Neuronal stem cell (in vitro differentiated cells): ENCODE results near the gene METRNL.

Source experiments
- DNase-seq: peaks from one replicate; pipeline ENCODE4 v3.0.0-alpha.2; 2013; ENCODE audit warnings: low spot score
- H2AFZ ChIP-seq: one replicate; pipeline ENCODE4 v1.6.1; 2013; ENCODE audit warnings: mild to moderate bottlenecking, low read length, inconsistent platforms
- H2AK5ac ChIP-seq: 2 replicates; pipeline ENCODE4 v1.6.1; 2013; ENCODE audit warnings: low read depth, mild to moderate bottlenecking, inconsistent platforms, low read length, moderate library complexity, mixed read lengths
- H2BK120ac ChIP-seq: 2 replicates; pipeline ENCODE4 v1.6.1; 2013; ENCODE audit warnings: low read depth, mild to moderate bottlenecking, inconsistent platforms, low read length, moderate library complexity, mixed read lengths
- H2BK12ac ChIP-seq: one replicate; pipeline ENCODE4 v1.6.1; 2013; ENCODE audit warnings: low read length, inconsistent platforms
- H2BK15ac ChIP-seq: 2 replicates; pipeline ENCODE4 v1.6.1; 2013; ENCODE audit warnings: mild to moderate bottlenecking, low read length, inconsistent platforms, mixed read lengths
- H2BK5ac ChIP-seq: one replicate; pipeline ENCODE4 v1.6.1; 2013; ENCODE audit warnings: inconsistent platforms, mild to moderate bottlenecking, low read length, moderate library complexity
- H3K14ac ChIP-seq: one replicate; pipeline ENCODE4 v1.6.1; 2013; ENCODE audit warnings: low read length, inconsistent platforms
- H3K18ac ChIP-seq: 2 replicates; pipeline ENCODE4 v1.6.1; 2013; ENCODE audit warnings: low read length, inconsistent platforms
- H3K23ac ChIP-seq: 2 replicates; pipeline ENCODE4 v1.6.1; 2013; ENCODE audit warnings: low read depth, mild to moderate bottlenecking, mixed read lengths, low read length, inconsistent platforms; ENCODE audit not compliant: poor library complexity
- H3K27ac ChIP-seq: replicated peaks from 3 replicates; pipeline ENCODE4 v1.5.1; 2013; ENCODE audit warnings: low read length, inconsistent platforms
- H3K27me3 ChIP-seq, 3 experiments: 2 replicates each; pipeline ENCODE4 v1.6.1; 2013; ENCODE audit warnings: low read length in 3 of 3, mild to moderate bottlenecking in 2 of 3, inconsistent platforms in 1 of 3, low read depth in 1 of 3, mixed read lengths in 1 of 3, moderate library complexity in 1 of 3; ENCODE audit not compliant: control insufficient read depth in 3 of 3, insufficient read depth in 3 of 3
- H3K36me3 ChIP-seq, 2 donors: replicated peaks in 1 of 2; 2 replicates each; pipeline ENCODE4 v1.6.1; 2013; ENCODE audit warnings: low read length in 2 of 2; ENCODE audit not compliant: control insufficient read depth in 2 of 2, insufficient read depth in 2 of 2
- H3K4ac ChIP-seq: 2 replicates; pipeline ENCODE4 v1.6.1; 2013; ENCODE audit warnings: inconsistent platforms, mild to moderate bottlenecking, low read length, moderate library complexity
- H3K4me1 ChIP-seq, 2 donors: 1 replicate in 1 of 2; 2 replicates in 1 of 2; pipeline ENCODE4 v1.6.1; 2013; ENCODE audit warnings: low read length in 2 of 2, low read depth in 1 of 2; ENCODE audit not compliant: control insufficient read depth in 2 of 2, insufficient read depth in 1 of 2
- H3K4me2 ChIP-seq: one replicate; pipeline ENCODE4 v1.6.1; 2013; ENCODE audit warnings: mild to moderate bottlenecking, low read length, inconsistent platforms; ENCODE audit not compliant: insufficient read depth, poor library complexity, severe bottlenecking
- H3K4me3 ChIP-seq, 2 donors: 2 replicates each; pipeline ENCODE4 v1.5.1; 2013; ENCODE audit warnings: low read length in 2 of 2, mild to moderate bottlenecking in 2 of 2, inconsistent platforms in 1 of 2, moderate library complexity in 1 of 2
- H3K79me1 ChIP-seq: one replicate; pipeline ENCODE4 v1.6.1; 2013; ENCODE audit warnings: low read depth, mild to moderate bottlenecking, inconsistent platforms, low read length, moderate library complexity
- H3K9ac ChIP-seq: one replicate; pipeline ENCODE4 v1.6.1; 2013; ENCODE audit warnings: mild to moderate bottlenecking, low read depth, low read length, inconsistent platforms; ENCODE audit not compliant: poor library complexity
- H3K9me3 ChIP-seq, 2 donors: replicated peaks in 1 of 2; 2 replicates each; pipeline versions ENCODE3 to v1.6.1; 2013; ENCODE audit warnings: low read length in 2 of 2, mild to moderate bottlenecking in 2 of 2, inconsistent platforms in 1 of 2, low read depth in 1 of 2, mixed read lengths in 1 of 2, moderate library complexity in 1 of 2; ENCODE audit not compliant: control insufficient read depth in 2 of 2, insufficient read depth in 1 of 2
- H4K8ac ChIP-seq: one replicate; pipeline ENCODE4 v1.6.1; 2013; ENCODE audit warnings: low read depth, mild to moderate bottlenecking, inconsistent platforms, low read length, moderate library complexity
- H4K91ac ChIP-seq: one replicate; pipeline ENCODE4 v1.6.1; 2013; ENCODE audit warnings: low read length, low read depth, mild to moderate bottlenecking, inconsistent platforms; ENCODE audit not compliant: poor library complexity
- WGBS, 2 donors: extraction: QIAGEN DNeasy Blood & Tissue Kit; methylation state at CpG; one replicate each; pipeline ENCODE4 v1.1.7; 2013; ENCODE audit warnings: missing lambda C conversion rate in 2 of 2, mixed read lengths in 1 of 2; ENCODE audit not compliant: insufficient read length in 2 of 2, insufficient replicate concordance in 1 of 2; ENCODE audit errors: extremely low coverage in 2 of 2; 5-methylcytosine and 5-hydroxymethylcytosine counted together

METRNL gene

GRCh38 chr17:83061586-83061985 is 17.8 kb upstream of the METRNL start:
- Histone ChIP-seq H2BK5ac (no peak overlapping the region), H2AK5ac (peak overlapping the region; percentile 80), H3K27me3 (peaks cover 0 to 8% (median 0%) of the 10 kb centered on the region in 3 experiments), H2AFZ (no peak overlapping the region), H3K4ac (peak overlapping the region; percentile 26), H3K23ac (no peak overlapping the region), H3K18ac (peak overlapping the region; percentile 63), H4K8ac (no peak overlapping the region), H4K91ac (no peak overlapping the region), H2BK120ac (no peak overlapping the region), H3K14ac (no peak overlapping the region), H3K4me2 (no peak overlapping the region), H2BK15ac (peak overlapping the region; percentile 88), H3K79me1 (peaks cover 4% of the 10 kb centered on the region), H3K9ac (no peak overlapping the region), H3K27ac (no peak overlapping the region), H3K4me3 (no peak overlapping the region), H3K36me3 (no peaks in the 10 kb centered on the region), H3K9me3 (peaks cover 0 to 4% of the 10 kb centered on the region in 2 donors), H3K4me1 (peaks cover 0 to 2% of the 10 kb centered on the region in 2 donors), H2BK12ac (no peak overlapping the region)
- DNase-seq = no peak
- no CpG with 5 or more reads among the region's 8 CpGs for WGBS, 2 donors

- Histone ChIP-seq H2BK5ac (no peak overlapping the region), H3K18ac (peak overlapping the region; percentile 63), H3K36me3 (no peaks in the 10 kb centered on the region), H2BK120ac (no peak overlapping the region), H3K4me3 (no peak overlapping the region), H3K27me3 (peaks cover 0 to 8% (median 0%) of the 10 kb centered on the region in 3 experiments), H3K4me2 (no peak overlapping the region), H3K9me3 (peaks cover 0 to 4% of the 10 kb centered on the region in 2 donors), H3K27ac (no peak overlapping the region), H3K4me1 (peaks cover 0 to 2% of the 10 kb centered on the region in 2 donors), H3K14ac (no peak overlapping the region), H4K91ac (no peak overlapping the region), H2AK5ac (peak overlapping the region; percentile 80), H4K8ac (no peak overlapping the region), H2BK15ac (peak overlapping the region; percentile 88), H3K9ac (peak overlapping the region; percentile 18), H2BK12ac (no peak overlapping the region), H2AFZ (peak overlapping the region; percentile 18), H3K23ac (no peak overlapping the region), H3K79me1 (peaks cover 1% of the 10 kb centered on the region), H3K4ac (peak overlapping the region; percentile 26)
- no peak for DNase-seq
- WGBS, 2 donors = no CpG with 5 or more reads among the region's 24 CpGs
Measured at GRCh38 chr17:83062011-83062817, 17.2 kb upstream of the METRNL start.

GRCh38 chr17:83062818-83063671 is 16.4 kb upstream of the METRNL start:
- DNase-seq = no peak
- Histone ChIP-seq H2AFZ (peak overlapping the region; percentile 18), H3K4me3 (no peak overlapping the region), H4K8ac (no peak overlapping the region), H3K4me2 (no peak overlapping the region), H2BK120ac (no peak overlapping the region), H2BK15ac (peak overlapping the region; percentile 10), H3K27ac (no peak overlapping the region), H3K18ac (peak overlapping the region; percentile 63), H3K14ac (peak overlapping the region; percentile 39), H3K9ac (no peak overlapping the region), H3K9me3 (peaks cover 0 to 4% of the 10 kb centered on the region in 2 donors), H3K23ac (no peak overlapping the region), H2AK5ac (peak overlapping the region; percentile 11), H3K4me1 (peaks cover 0 to 2% of the 10 kb centered on the region in 2 donors), H3K36me3 (no peaks in the 10 kb centered on the region), H3K79me1 (peaks cover 1% of the 10 kb centered on the region), H3K27me3 (peaks cover 0 to 8% (median 0%) of the 10 kb centered on the region in 3 experiments), H2BK12ac (peak overlapping the region; percentile 18), H2BK5ac (no peak overlapping the region), H4K91ac (no peak overlapping the region), H3K4ac (no peak overlapping the region)
- WGBS, 2 donors = no CpG with 5 or more reads among the region's 30 CpGs
